Stimulated activated CD8-positive, alpha-beta memory T cell treated with anti-CD3 and anti-CD28 coated beads, Interleukin-15, amount 100 ng/mL, for 1 hour (primary cell): ENCODE measurements around the gene SLC6A20.

Experiments
- DNase-seq: peaks from one replicate; pipeline ENCODE4 v3.0.0-alpha.2; 2020; ENCODE audit warnings: low read depth

Gene SLC6A20

DNA sequence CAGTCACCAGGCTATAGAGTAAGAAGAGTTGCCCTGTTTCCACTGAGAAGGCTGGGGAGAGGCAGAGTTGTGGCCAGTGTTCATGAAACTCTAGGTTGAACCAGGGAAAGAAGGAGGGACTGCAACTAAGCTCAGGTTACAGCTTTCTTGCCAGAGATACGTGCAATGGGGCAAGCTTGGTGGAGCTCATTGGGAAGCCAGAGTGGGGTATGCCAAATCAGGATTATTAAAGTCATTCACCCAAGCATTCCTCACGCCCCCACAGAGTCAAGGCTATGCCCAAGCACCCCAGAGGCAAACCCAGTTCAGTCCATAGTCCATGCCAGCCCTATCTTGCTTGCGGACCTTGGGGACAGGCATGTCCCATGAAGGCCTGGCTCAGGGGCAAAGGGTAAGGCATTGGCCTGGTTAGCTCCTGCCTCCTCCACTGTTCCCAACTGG lies 17.6 kb downstream of the SLC6A20 start:
- no peak for DNase-seq

DNA sequence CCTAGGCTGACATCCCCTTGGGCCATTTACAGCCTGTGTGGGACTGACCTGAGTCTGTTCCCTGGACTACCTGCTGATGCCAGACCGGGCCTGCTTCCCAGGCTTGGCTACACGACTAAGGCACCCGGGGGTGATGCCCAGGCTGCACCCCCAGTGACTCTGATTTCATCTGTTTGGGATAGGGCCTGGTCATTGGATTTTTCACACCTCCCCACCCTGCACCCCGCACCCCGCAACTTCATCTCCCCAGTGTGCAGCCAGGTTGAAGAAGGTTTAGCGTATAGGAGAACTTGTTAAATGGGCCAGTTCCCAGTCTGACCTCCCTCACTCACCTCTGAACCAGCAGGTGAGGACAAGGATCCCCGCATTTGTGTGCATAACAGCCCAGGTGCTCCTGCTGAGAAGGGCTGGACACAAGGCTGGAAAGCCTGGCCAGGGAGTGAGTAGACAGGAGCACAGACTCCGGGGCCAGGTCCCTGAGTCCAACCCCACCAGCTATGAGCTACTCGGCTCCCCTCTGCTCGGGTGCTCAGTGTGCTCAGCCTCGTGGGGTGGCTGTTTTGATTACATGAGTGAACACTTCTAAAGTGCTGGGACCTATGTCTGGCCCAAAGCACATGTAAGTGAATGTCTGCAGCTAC lies 18.5 kb downstream of the SLC6A20 start:
- DNase-seq = no peak

DNA sequence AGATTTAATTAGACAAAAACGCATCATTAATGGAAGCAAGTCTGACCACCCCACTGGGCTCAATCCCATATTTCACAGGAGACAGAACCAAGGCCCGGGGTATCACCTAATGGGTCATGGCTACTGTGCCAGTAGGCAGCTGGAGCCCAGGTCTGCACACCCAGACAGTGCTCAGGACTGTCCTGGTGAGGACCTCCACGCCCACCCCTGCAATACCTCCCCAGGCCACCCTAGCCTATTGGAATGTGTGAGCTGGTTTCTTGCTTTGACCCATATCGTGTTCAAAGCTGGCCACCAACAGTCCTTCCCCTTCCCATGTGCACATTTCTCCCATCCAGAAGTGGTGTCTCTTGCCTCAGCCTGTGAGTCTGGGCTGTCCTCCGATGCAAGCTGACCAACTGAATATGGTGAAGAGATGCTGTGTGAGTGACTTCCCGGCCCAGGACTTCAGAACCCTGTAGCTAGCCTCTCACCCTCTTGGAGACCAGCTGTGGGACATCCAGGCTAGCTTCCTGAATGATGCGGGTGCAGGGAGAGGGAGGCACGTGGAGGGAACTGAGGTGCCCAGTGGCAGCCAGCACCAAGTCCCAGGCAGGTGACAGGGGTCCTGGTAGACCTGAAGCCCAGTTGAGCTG lies 19.1 kb downstream of the SLC6A20 start:
- DNase-seq = no peak

DNA sequence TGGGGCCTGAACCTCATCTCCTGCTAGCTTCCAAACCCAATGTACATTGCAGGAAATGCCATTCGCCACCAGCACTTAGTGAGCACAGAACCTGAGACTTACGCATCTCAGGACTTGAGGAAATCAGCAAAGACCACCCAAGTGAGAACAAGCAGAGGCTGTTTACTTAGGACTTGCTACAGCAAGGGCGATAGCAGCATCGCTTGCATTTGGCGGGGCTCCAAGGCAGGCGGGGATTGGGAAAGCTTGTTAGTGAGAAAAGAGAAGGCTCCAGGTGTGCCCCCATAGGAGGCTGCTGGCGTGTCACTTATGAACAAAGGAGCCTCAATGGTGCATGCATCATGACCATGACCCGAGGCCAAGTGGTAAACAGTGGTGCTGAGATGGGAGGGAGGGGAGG lies 19.7 kb downstream of the SLC6A20 start:
- DNase-seq = no peak

DNA sequence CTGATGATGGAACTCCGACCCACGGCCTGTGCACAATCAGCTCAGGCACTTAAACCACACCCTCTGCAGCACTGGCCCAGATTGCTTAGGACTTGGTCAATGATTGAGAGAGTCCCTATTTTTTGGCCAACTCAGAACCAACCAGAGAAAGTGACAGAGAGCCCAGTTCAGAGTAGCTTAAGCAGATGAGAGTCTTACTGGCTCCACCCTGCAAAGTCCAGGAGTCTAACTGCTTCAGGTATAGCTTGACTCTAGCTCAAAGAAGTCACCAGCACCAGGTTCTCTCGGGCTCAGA lies 20.1 kb downstream of the SLC6A20 start:
- no peak for DNase-seq

DNA sequence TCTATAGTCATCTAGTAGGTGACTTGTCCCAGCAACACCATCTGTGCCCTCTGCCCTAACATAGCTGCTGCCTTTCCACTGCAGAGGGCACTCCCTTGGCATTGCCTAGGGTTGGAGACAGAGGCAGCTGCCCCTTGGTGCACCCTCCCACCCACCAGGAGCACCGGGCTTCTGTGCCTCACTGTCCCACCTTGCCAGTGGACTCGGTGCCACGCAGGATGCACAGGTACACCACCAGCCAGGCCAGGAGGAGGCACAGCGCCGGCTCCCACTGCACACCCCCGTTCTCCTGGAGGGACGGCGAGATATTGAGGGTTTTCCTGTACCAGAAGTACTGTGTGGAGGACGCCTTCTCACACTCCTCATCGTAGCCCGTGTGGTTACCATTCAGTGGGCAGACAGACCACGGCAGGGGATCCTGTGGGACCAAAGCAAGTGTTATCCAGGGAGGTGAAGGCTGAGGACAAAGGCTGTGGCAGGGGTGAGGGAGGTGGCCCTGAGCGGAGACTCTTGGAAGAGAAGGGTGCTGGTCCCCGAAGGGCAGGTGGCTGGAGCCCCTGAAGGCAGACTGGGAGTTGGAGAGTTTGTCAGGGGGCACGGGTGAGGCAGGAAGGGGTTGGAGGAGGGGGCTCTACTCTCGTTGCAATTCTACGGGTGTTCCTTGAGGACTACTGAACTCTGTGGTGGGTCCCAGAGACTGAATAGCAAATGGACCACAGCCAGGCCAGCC lies 20.6 kb downstream of the SLC6A20 start:
- DNase-seq = no peak

DNA sequence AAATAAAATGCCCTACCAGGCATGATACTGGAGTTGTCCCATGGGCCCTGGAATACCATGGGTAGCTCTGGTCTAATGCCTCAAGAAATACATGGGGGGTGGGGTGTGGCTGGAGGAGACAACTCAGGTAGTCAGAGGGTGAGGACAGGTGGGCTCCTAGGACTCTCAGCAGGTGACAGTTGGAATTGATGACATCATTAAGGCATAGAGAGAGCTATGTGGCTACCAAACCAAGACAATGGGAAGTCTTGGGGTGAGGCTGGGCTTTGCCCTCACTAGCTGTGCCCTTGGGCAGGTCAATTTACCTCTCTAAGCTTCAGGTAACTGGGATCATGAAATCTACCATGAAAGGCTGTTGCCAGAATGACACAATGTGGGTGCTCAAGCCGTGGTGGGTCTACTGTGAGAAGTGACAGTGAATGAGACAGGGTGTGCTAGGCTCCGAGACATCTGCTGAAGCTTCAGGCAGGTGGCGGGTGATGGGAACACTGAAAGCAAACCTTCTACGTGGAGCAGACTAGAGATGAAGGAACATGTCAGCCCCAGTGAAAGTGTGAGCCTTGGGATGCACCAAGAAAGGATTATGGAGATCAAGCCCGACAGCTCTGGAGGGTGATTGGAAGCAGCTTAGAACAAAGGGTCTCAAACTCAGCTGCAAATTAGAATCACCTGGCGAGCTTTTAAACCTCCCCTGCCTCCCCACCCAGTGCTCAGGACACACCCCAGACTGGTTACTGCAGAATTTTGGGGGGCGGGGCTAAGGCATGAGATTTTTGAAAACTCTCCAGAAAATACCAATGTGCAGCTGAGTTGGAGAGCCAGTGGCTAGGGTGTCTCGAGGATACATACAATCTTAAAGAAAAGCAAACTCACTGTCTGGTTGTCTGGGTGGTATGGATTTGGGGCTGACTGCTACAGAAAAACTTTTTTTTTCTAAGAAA lies 21.5 kb downstream of the SLC6A20 start:
- DNase-seq = no peak

DNA sequence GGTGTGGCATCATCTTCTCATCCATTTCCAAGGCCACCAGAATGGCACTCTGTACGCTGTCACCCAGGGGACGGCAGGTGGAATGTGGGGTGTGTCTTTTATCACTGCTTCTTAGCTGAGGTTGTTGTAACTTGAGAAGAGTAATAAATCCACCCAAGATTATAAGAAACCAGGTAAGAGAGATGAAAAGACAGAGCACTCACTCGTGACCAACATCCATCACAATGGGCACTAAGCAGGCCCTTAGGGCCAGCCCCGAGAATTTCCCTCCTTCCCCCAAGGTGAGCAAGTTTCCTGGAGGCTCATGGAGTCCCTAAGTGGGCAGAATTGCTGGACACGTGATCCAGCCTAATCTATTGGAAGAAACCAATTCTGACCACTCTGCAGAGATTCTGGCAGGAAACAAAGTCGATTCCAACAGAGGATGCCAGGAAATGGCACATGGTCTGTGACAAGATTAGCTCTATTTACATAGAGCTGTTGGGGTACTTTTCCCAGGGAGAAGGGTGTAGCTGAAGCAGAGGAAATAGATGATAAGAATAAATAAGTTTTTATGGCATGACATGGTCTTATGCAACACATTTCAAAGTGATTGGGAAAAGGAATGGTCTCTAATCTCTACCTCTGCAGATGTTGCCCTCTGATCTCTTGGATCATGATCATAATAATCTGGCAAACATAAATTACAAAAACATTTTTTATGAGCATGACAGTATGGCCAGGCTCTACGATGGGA lies 22.5 kb downstream of the SLC6A20 start:
- no peak for DNase-seq

DNA sequence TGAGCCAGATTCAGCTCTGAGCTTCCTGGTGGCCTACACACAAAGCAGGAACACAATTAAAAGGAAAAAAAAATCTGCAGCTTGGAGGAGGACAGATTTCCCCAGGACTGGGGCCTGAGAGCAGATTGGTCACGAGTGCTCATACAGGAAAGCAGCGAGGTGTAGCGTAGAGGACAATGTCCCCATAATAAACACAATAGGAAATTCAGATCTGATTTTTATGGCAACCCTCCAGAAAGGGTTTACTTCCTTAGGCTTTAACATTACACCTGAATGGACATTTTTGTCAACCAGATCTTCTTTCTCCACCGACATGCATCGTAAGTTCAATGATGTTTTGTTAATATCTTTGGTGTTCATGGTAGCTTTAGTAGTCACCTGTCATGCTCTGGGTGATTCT lies 23.3 kb downstream of the SLC6A20 start:
- DNase-seq = no peak

DNA sequence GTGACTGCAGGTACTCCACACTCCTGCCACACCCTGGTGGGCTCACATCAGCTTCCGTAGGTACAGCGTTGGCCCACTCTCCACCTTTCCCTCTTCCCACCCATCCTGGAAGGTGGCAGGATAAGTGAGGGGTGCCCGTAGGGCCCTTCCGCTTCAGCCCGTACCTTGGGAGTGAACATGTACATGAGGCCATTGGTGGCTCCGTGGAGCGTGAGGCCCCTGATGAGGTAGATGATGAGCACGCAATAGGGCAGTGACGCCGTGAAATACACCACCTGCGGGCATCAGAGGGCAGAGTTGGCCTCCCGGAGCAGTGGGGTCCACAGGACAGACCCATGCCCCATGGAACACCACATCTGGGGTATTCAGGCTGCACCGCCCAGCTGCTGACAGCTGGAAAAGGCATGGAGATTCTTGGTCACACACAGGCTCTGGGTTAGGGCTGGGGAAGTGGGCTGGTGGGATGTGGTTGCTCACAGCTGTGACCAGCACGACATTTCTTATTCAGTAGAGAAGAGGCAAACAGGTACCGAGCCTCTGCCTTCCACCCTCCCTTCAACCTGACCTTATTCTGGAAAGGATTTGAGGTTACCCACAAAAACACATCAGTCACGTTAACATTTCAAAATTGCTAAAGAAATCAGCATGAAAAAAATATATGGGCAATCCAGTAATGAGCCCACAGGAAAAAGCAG lies 23.8 kb downstream of the SLC6A20 start:
- no peak for DNase-seq

DNA sequence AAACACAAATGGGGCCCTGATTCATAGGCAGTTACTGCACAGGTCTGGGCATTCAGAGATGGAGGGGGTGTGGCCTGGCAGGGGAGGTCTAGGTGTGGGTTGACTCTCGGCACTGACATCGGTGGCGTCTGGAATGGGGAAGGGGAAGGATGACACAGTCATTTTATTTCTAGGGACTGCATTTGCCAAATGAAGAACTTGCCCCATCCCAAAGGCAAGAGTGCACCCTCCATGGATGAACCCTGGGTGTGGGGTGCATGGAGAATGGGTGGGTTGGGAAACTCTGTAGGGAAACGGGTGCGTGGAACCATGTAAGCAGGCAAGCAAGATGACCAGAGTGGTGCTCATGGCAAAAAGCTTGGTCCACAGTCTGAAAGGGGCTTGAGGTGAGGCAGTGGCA lies 24.5 kb downstream of the SLC6A20 start:
- no peak for DNase-seq

DNA sequence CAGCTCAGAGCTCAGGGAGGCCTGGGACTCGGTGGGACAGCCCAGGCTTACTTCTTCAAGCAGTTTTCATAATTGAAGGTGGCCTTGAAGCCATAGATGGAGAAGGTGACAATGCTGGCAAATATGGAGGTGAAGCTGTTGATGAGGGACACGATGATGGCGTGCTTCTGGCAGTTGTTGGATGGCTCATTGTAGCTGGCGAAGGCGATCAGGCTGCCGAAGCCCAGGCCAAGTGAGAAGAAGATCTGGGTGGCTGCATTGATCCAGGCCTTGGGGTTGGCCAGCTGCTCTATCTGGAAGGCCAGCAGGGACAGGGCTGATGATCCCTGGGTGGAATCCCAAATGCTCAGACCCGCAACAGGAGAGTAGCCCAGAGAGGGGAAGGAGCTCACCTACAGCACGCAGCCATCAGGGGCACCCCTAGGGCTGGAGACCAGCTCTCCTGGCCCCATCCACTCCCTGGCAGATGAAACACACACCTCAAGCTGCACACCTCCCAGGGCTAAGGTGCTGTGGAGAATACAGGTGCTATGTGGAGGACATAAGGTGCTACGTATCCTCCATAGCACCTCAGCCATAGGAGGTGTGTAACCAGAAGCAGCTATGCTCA lies 25.1 kb downstream of the SLC6A20 start:
- no peak for DNase-seq

DNA sequence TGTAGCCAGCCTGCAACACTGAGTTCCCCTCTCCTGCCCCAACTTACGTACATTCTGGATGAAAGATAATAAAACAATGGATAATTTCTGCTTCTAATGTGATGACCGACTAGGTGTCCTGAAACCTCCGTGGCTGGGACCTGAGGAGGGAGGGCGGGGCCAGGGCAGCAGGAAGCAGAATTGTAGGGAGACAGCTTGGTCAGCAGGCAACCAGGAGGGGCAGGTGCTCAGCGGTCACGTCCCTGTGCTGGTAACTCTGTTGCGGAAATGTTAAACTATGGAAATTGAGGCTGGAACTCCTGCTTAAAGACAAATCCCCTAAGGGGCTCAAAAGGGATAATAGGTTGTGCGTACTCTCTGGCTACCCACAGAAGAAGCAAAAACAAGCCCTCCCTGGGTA lies 30.4 kb downstream of the SLC6A20 start:
- no peak for DNase-seq

DNA sequence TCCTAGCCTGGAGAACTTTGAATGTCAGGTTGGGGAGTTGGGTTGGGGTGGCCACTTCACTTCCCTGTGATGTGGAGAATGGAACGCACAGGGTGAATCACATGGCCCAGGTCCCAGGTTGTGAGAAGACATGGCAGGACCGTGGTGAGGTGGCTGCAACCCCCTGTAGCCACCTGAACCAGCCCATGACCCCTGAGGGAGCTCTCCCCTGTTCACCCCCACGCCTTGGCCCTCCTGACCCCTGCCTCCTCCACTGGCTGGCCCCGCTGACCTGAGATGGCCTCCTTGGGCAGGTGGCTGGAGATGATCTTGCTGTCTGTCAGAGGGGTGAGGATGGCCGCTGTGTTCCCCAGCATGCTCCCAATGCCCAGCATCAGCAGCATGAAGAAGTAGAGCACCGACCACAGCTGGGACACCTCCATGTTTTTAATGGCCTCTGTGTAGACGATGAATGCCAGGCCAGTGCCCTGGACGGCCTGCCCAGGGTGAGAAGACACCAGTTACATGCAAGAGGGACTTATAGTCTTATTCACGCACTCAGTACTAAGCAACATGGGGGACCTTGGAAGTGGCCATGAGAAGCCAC lies 31.0 kb downstream of the SLC6A20 start:
- DNase-seq = no peak

DNA sequence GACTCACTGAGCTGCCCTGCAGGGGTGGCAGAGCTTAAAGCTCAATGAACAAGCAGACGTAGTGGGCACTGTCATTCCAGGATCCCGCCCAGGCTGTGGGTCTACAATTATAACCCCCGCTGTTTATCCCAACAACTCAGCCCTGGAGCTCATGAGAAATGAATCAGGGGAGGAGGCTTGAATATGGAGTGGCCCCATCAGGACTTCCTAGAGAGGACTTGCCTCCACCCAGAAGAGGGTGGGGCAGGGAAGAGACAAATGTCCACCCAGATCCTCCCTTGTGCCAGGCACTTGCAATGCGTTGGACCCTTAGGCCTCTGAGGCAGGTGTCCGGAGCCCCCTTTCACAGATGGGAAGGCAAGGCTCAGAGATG lies 33.0 kb downstream of the SLC6A20 start:
- DNase-seq = no peak

DNA sequence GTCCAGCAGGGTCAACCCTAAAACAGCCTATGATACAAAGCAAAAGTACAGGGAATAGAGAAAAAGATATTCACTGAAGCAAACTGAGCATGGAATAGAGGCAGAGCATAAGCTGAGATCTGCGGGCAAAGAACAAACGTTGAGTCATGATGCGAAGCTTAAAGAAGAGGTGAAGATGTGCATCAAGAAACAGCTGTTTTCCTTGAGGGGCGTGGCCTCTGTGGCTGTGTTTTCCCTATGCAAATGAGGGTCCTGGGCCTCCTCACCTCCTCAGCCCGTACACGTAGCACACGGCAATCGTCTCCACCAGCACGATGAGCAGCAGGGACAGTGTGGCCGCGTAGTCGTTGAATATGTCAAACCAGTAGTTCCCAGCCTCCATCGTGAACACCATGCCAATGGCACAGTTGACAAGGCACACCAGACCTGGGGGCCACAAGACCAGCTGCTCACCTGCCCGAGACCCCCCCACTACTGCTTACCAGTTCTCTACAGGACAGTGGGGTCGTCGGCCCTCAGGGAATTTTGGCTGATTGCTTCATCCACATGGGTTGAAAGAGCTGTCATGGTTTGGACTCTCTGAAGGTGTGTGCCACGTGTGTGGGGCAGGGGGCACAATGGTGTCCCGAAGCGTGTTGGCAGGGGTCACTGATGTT lies 33.6 kb downstream of the SLC6A20 start:
- no peak for DNase-seq

DNA sequence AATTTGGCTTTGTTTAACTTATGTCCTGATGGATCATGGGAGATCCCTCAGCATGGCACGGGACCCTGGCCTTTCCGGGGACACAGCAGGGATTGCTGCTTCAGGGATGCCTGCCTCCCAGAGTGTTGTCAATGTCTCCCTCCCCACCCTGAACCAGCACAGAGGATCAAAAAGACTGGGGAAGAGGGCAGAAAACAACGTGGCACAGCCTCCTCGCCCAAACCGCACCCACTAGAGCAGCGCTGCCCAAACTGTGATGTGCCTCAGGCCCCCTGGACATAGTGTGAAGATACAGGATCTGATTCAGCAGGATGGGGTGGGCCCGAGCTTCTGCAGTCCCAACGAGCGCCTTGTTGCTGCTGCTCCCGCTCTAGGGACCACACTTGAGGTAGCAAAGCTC lies 34.5 kb downstream of the SLC6A20 start:
- no peak for DNase-seq

DNA sequence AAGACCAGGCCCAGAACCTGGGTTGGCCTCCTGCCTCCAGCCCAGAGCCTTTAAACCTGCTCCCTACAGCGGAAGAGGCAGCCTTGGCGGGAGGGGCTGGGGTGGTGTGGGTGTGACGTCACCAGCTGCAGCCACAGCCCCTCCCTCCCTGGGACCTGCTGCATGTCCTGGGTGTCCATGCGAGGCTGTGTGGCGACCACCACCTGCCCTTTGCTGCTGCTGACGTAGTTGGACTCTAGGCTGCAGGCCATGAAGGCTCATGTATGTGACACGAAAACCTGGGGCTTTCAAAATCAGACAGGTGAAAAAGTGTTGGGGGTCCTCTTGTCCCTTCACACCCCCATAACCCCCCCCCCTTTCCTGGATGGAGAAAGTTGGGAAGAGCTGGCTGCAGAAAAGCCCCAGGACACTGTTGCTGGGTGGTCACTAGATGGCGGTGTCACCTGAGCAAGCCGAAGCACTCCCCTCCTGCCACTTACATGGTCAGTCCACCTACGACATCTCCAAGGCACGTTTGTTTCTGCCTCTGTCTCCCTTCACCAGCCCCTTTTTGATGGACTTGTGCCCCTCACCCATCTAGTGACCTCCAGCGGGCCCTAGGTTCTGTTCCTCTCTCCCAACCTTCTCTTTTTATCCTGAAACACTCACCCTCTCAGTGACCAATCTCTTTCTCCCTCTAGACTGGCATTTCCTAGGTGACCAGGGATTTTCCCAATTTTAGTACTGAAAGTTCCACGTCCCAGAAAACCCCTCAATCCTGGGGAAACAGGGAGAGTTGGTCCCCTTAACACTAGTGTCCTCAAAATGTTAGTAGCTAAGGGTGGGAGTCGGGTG lies 35.2 kb downstream of the SLC6A20 start:
- DNase-seq = peak; percentile 11

DNA sequence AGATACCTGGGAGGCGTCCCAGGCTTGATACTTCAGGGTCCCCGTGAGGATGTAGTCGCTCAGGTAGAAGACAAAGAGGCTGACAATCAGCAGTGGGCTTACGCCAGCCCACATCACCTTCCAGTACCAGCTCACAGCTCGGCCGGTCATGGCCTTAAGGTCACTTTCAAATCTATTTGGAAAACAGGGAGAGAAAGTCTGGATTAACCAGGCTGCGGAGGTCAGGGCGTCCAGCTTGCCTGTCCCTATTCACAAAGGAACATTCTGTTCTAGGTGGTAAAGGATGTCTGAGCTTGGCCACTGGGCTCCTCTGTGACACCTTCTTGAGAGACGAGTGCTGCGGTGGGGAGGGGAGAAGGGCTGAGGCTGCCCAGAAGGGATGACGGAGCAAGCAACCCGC lies 36.5 kb downstream of the SLC6A20 start:
- no peak for DNase-seq
